Gastrocnemius medialis (tissue), 4 donors: ENCODE measurements around the gene CC2D1B.

Source experiments
- POLR2A ChIP-seq, 2 donors: fragments of 450-650 bp; IDR thresholded peaks; one replicate each; pipeline ENCODE4 v1.6.1; 2017; ENCODE audit warnings: antibody characterized with exemption in 2 of 2, mild to moderate bottlenecking in 2 of 2, moderate library complexity in 2 of 2
- TF ChIP-seq, protein P1 (sequence below), 5 experiments: fragments of 450-650 bp in 3 of 5; fragments of 200-600 bp in 2 of 5; sonication (generic) in 2 of 5; IDR thresholded peaks in 4 of 5; conservative IDR thresholded peaks in 1 of 5; 1 replicate in 4 of 5; 2 replicates in 1 of 5; pipeline ENCODE4 v1.5.1; 2016 to 2019; ENCODE audit warnings: antibody characterized with exemption in 5 of 5, mild to moderate bottlenecking in 3 of 5, moderate library complexity in 3 of 5

DNA sequence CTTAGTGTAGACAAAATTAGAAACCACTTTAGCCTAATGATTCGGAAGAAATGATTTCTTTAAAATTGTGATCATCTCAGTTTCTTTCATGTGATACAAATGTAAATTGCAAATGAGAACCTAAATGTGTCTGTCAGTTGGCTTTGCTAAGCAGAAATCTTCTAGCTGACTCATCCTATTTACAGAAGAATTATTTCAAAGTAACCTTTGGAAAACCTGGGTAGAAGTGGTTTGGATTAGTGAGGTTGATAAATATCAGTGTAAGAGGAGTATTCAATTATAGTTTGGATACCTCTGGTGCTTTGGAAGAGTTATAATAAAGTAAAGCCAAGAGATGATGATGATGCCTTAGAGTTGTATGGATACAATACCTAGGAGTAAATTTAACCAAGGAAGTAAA lies 37.4 kb downstream of the CC2D1B start:
- TF ChIP-seq, protein P1, sequence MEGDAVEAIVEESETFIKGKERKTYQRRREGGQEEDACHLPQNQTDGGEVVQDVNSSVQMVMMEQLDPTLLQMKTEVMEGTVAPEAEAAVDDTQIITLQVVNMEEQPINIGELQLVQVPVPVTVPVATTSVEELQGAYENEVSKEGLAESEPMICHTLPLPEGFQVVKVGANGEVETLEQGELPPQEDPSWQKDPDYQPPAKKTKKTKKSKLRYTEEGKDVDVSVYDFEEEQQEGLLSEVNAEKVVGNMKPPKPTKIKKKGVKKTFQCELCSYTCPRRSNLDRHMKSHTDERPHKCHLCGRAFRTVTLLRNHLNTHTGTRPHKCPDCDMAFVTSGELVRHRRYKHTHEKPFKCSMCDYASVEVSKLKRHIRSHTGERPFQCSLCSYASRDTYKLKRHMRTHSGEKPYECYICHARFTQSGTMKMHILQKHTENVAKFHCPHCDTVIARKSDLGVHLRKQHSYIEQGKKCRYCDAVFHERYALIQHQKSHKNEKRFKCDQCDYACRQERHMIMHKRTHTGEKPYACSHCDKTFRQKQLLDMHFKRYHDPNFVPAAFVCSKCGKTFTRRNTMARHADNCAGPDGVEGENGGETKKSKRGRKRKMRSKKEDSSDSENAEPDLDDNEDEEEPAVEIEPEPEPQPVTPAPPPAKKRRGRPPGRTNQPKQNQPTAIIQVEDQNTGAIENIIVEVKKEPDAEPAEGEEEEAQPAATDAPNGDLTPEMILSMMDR (IDR thresholded peaks at IDR 0.05 in 4 of 5, conservative IDR thresholded peaks at IDR 0.05 in 1 of 5), result no peak
- TF ChIP-seq POLR2A (IDR thresholded peaks at IDR 0.05), result no peak
